H9 (cell line): ENCODE results near the gene DPP10. TPM values are rescaled to one million over a fixed set of nuclear protein-coding genes. Genes with fewer than 3 reads are reported as not detected.

Source experiments
- DNase-seq: peaks from one replicate; pipeline ENCODE4 v3.0.0-alpha.2; 2017
- H2AFZ ChIP-seq: one replicate; pipeline ENCODE4 v1.6.1; 2013; ENCODE audit warnings: mild to moderate bottlenecking, low read length, control low read depth, moderate library complexity
- H2AK5ac ChIP-seq: 2 replicates; pipeline ENCODE4 v1.6.1; 2013; ENCODE audit warnings: low read length, control low read depth, mixed read lengths; ENCODE audit not compliant: insufficient read length
- H2BK120ac ChIP-seq: one replicate; pipeline ENCODE4 v1.6.1; 2013; ENCODE audit warnings: low read depth, mild to moderate bottlenecking, low read length, control low read depth, inconsistent platforms; ENCODE audit not compliant: poor library complexity, severe bottlenecking
- H2BK12ac ChIP-seq: 2 replicates; pipeline ENCODE4 v1.6.1; 2013; ENCODE audit warnings: low read length, control low read depth, mixed read lengths, low read depth; ENCODE audit not compliant: insufficient read length
- H2BK15ac ChIP-seq: 2 replicates; pipeline ENCODE4 v1.6.1; 2013; ENCODE audit warnings: low read depth, low read length, control low read depth
- H2BK20ac ChIP-seq: one replicate; pipeline ENCODE4 v1.6.1; 2013; ENCODE audit warnings: low read depth, mild to moderate bottlenecking, low read length, control low read depth, inconsistent platforms; ENCODE audit not compliant: poor library complexity, severe bottlenecking
- H2BK5ac ChIP-seq: 2 replicates; pipeline ENCODE4 v1.6.1; 2013; ENCODE audit warnings: low read length, control low read depth, mixed read lengths; ENCODE audit not compliant: insufficient read length
- H3K14ac ChIP-seq: 2 replicates; pipeline ENCODE4 v1.6.1; 2013; ENCODE audit warnings: low read length, control low read depth; ENCODE audit not compliant: insufficient read depth
- H3K18ac ChIP-seq: 2 replicates; pipeline ENCODE4 v1.6.1; 2013; ENCODE audit warnings: low read depth, mild to moderate bottlenecking, mixed read lengths, low read length, control low read depth; ENCODE audit not compliant: insufficient read length
- H3K23ac ChIP-seq: 2 replicates; pipeline ENCODE4 v1.6.1; 2013; ENCODE audit warnings: low read length, control low read depth, mixed read lengths, low read depth; ENCODE audit not compliant: insufficient read length
- H3K23me2 ChIP-seq: 2 replicates; pipeline ENCODE4 v1.6.1; 2013; ENCODE audit warnings: low read depth, mild to moderate bottlenecking, mixed read lengths, low read length, control low read depth; ENCODE audit not compliant: insufficient read length, poor library complexity, severe bottlenecking
- H3K27ac ChIP-seq: 2 replicates; pipeline ENCODE4 v1.5.1; 2013; ENCODE audit warnings: low read length, control low read depth, mixed read lengths, low read depth; ENCODE audit not compliant: insufficient read length
- H3K27me3 ChIP-seq: 2 replicates; pipeline ENCODE4 v1.6.1; 2013; ENCODE audit warnings: low read length, control low read depth, inconsistent platforms; ENCODE audit not compliant: insufficient read depth
- H3K4ac ChIP-seq: 2 replicates; pipeline ENCODE4 v1.6.1; 2013; ENCODE audit warnings: low read depth, mild to moderate bottlenecking, control low read depth, inconsistent platforms, low read length, moderate library complexity
- H3K4me1 ChIP-seq: 2 replicates; pipeline ENCODE4 v1.6.1; 2013; ENCODE audit warnings: low read length, control low read depth, inconsistent platforms; ENCODE audit not compliant: insufficient read depth
- H3K4me2 ChIP-seq: 2 replicates; pipeline ENCODE4 v1.6.1; 2013; ENCODE audit warnings: low read length, control low read depth, mixed read lengths; ENCODE audit not compliant: insufficient read length, insufficient read depth
- H3K56ac ChIP-seq: 2 replicates; pipeline ENCODE4 v1.6.1; 2013; ENCODE audit warnings: low read depth, mild to moderate bottlenecking, mixed read lengths, low read length, control low read depth; ENCODE audit not compliant: insufficient read length
- H3K79me1 ChIP-seq: 2 replicates; pipeline ENCODE4 v1.6.1; 2013; ENCODE audit warnings: low read depth, mild to moderate bottlenecking, moderate library complexity, low read length, control low read depth, inconsistent platforms; ENCODE audit not compliant: insufficient read depth, poor library complexity, severe bottlenecking
- H3K79me2 ChIP-seq: 2 replicates; pipeline ENCODE4 v1.6.1; 2013; ENCODE audit warnings: low read length, control low read depth, inconsistent platforms; ENCODE audit not compliant: insufficient read depth
- H3K9ac ChIP-seq: 2 replicates; pipeline ENCODE4 v1.6.1; 2013; ENCODE audit warnings: low read length, control low read depth, mixed read lengths; ENCODE audit not compliant: insufficient read length; ENCODE audit errors: extremely low read depth
- H3K9me3 ChIP-seq: one replicate; pipeline ENCODE4 v1.6.1; 2013; ENCODE audit warnings: low read depth, low read length, inconsistent platforms; ENCODE audit not compliant: control insufficient read depth
- H3T11ph ChIP-seq: one replicate; pipeline ENCODE4 v1.6.1; 2013; ENCODE audit warnings: mild to moderate bottlenecking, low read length, control low read depth, inconsistent platforms
- H4K20me1 ChIP-seq: one replicate; pipeline ENCODE4 v1.6.1; 2013; ENCODE audit not compliant: control insufficient read depth, insufficient read length, insufficient read depth
- H4K5ac ChIP-seq: 2 replicates; pipeline ENCODE4 v1.6.1; 2013; ENCODE audit warnings: low read depth, mild to moderate bottlenecking, mixed read lengths, low read length, control low read depth; ENCODE audit not compliant: insufficient read length
- H4K8ac ChIP-seq: replicated peaks from 2 replicates; pipeline ENCODE4 v1.6.1; 2013; ENCODE audit warnings: low read length, control low read depth, mixed read lengths, low read depth; ENCODE audit not compliant: insufficient read length
- H4K91ac ChIP-seq: 2 replicates; pipeline ENCODE4 v1.6.1; 2013; ENCODE audit warnings: low read depth, mild to moderate bottlenecking, moderate library complexity, mixed read lengths, low read length, control low read depth; ENCODE audit not compliant: insufficient read length
- H3K27ac Mint-ChIP-seq, 3 experiments: 2 replicates in 2 of 3; 3 replicates in 1 of 3; pipeline ENCODE4 v1.8.0; 2020 to 2021; ENCODE audit warnings: mixed read lengths in 3 of 3, mild to moderate bottlenecking in 1 of 3, moderate library complexity in 1 of 3
- H3K27me3 Mint-ChIP-seq: 2 replicates; pipeline ENCODE4 v1.8.0; 2021; ENCODE audit warnings: low read depth, mild to moderate bottlenecking, moderate library complexity, mixed read lengths
- H3K36me3 Mint-ChIP-seq, 3 experiments: 2 replicates in 2 of 3; 3 replicates in 1 of 3; pipeline ENCODE4 v1.8.0; 2020 to 2021; ENCODE audit warnings: low read depth in 3 of 3, mixed read lengths in 3 of 3; ENCODE audit not compliant: insufficient read depth in 1 of 3
- H3K4me1 Mint-ChIP-seq, 2 experiments: 2 replicates each; pipeline ENCODE4 v1.8.0; 2020; ENCODE audit warnings: mixed read lengths in 2 of 2
- H3K4me3 Mint-ChIP-seq, 2 experiments: 2 replicates in 1 of 2; 3 replicates in 1 of 2; pipeline ENCODE4 v1.8.0; 2020 to 2021; ENCODE audit warnings: mild to moderate bottlenecking in 2 of 2, mixed read lengths in 2 of 2, moderate library complexity in 1 of 2
- H3K9me3 Mint-ChIP-seq, 2 experiments: 2 replicates in 1 of 2; 3 replicates in 1 of 2; pipeline ENCODE4 v1.8.0; 2020; ENCODE audit warnings: mild to moderate bottlenecking in 2 of 2, mixed read lengths in 2 of 2, moderate library complexity in 1 of 2
- total RNA-seq: library from RNA; stranded (reverse); gene quantifications from 2 replicates; pipeline ENCODE4 v1.2.1, GENCODE V29; 2021
- TF ChIP-seq, protein P1 (sequence below): fragments of 200-600 bp; sonication (generic); conservative IDR thresholded peaks from 3 replicates; pipeline ENCODE4 v1.8.0; 2021; ENCODE audit warnings: antibody characterized with exemption, mild to moderate bottlenecking

DPP10 gene
- total RNA-seq, 1 experiment from 2014 or later, result 11.3 TPM

DNA sequence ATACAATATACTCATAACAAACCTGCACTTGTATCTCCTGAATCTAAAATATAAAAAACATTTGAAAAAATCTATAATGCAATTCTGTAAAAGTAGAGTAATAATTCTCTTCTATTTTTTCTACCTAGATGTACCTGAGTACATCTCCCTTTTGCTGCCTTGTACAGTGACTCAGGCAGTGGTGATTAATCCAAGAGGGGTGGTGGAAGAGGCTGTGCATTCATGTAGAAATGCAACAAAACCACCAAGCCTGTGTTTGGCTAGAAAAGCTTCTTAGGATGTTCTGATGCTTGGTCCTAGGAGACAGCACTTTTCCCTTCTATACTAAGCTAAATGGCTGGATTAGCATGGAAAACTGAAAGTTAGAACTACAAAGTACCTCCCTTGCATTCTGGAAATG is 245.8 kb downstream of the DPP10 start:
- TF ChIP-seq, protein P1, sequence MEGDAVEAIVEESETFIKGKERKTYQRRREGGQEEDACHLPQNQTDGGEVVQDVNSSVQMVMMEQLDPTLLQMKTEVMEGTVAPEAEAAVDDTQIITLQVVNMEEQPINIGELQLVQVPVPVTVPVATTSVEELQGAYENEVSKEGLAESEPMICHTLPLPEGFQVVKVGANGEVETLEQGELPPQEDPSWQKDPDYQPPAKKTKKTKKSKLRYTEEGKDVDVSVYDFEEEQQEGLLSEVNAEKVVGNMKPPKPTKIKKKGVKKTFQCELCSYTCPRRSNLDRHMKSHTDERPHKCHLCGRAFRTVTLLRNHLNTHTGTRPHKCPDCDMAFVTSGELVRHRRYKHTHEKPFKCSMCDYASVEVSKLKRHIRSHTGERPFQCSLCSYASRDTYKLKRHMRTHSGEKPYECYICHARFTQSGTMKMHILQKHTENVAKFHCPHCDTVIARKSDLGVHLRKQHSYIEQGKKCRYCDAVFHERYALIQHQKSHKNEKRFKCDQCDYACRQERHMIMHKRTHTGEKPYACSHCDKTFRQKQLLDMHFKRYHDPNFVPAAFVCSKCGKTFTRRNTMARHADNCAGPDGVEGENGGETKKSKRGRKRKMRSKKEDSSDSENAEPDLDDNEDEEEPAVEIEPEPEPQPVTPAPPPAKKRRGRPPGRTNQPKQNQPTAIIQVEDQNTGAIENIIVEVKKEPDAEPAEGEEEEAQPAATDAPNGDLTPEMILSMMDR, result no peak
- no peaks in the 10 kb centered on the region for H3K9me3 ChIP-seq
- no peaks in the 10 kb centered on the region for H3K79me2 ChIP-seq
- Mint-ChIP-seq H3K27me3 (peaks cover 2% of the 10 kb centered on the region; the same call in 1 of the 2 replicates), H3K9me3 (peaks cover 13 to 22% of the 10 kb centered on the region in 2 experiments), H3K36me3 (peaks cover 11 to 28% (median 18%) of the 10 kb centered on the region in 3 experiments), H3K4me3 (no peak overlapping the region), H3K27ac (no peak overlapping the region), H3K4me1 (peaks cover 27 to 32% of the 10 kb centered on the region in 2 experiments)
- no peaks in the 10 kb centered on the region for H3K23me2 ChIP-seq
- no peaks in the 10 kb centered on the region for H3K79me1 ChIP-seq
- H3K9ac ChIP-seq, result no peak overlapping the region
- no peak overlapping the region for H2BK12ac ChIP-seq
- no peak overlapping the region for H3T11ph ChIP-seq
- no peak overlapping the region for H3K4ac ChIP-seq
- no peaks in the 10 kb centered on the region for H3K27me3 ChIP-seq
- H3K14ac ChIP-seq, result no peak overlapping the region
- H2AFZ ChIP-seq, result no peak overlapping the region
- H2BK20ac ChIP-seq, result no peak overlapping the region
- no peak overlapping the region for H3K4me2 ChIP-seq
- H2BK5ac ChIP-seq, result no peak overlapping the region
- H3K23ac ChIP-seq, result no peak overlapping the region
- no peak overlapping the region for H3K18ac ChIP-seq
- H2AK5ac ChIP-seq, result no peak overlapping the region
- no peaks in the 10 kb centered on the region for H4K20me1 ChIP-seq
- H2BK120ac ChIP-seq, result no peak overlapping the region
- no peak overlapping the region for H3K56ac ChIP-seq
- H4K5ac ChIP-seq, result no peak overlapping the region
- peaks cover 12% of the 10 kb centered on the region; the same call in 1 of the 2 replicates for H3K4me1 ChIP-seq
- no peak overlapping the region for H4K8ac ChIP-seq
- H3K27ac ChIP-seq, result no peak overlapping the region
- no peak for DNase-seq
- no peak overlapping the region for H4K91ac ChIP-seq
- no peak overlapping the region for H2BK15ac ChIP-seq
